PC-9 (cell line): ENCODE measurements around the gene TBPL1.

Experiments
- EZH2 ChIP-seq: fragments of 200-600 bp; sonication (generic); IDR thresholded peaks from 2 replicates; pipeline ENCODE4 v1.8.0; 2017; ENCODE audit warnings: antibody characterized with exemption, low read depth
- TF ChIP-seq, protein P1 (sequence below): fragments of 200-600 bp; sonication (generic); conservative IDR thresholded peaks from 2 replicates; pipeline ENCODE4 v1.6.1; 2017; ENCODE audit warnings: mixed run types, antibody characterized with exemption, mild to moderate bottlenecking, moderate library complexity

DNA sequence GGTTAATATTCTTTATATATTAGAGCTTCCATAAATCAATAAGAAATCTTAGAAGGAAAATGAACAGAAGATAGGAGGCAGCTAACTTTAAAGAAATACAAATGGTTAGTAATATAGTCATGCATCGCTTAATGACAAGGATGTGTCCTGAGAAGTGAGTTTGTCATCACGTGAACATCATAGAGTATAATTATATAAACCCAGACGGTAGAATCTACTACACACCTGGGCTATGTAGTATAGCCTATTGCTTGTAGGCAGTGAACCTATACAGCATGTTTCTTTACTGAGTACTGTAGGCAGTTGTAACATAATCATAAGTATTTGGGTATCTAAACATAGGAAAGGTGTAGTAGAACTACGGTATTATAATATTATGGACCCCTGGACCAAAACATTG, 14.3 kb downstream of the TBPL1 start:
- TF ChIP-seq, protein P1, sequence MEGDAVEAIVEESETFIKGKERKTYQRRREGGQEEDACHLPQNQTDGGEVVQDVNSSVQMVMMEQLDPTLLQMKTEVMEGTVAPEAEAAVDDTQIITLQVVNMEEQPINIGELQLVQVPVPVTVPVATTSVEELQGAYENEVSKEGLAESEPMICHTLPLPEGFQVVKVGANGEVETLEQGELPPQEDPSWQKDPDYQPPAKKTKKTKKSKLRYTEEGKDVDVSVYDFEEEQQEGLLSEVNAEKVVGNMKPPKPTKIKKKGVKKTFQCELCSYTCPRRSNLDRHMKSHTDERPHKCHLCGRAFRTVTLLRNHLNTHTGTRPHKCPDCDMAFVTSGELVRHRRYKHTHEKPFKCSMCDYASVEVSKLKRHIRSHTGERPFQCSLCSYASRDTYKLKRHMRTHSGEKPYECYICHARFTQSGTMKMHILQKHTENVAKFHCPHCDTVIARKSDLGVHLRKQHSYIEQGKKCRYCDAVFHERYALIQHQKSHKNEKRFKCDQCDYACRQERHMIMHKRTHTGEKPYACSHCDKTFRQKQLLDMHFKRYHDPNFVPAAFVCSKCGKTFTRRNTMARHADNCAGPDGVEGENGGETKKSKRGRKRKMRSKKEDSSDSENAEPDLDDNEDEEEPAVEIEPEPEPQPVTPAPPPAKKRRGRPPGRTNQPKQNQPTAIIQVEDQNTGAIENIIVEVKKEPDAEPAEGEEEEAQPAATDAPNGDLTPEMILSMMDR, result no peak
- TF ChIP-seq EZH2, result no peak
